Bronchial epithelial cell (primary cell): ENCODE data around the gene MED12L. TPM values are rescaled to one million over a fixed set of nuclear protein-coding genes. Genes with fewer than 3 reads are reported as not detected.

ENCODE experiments used
- DNase-seq: peaks from one replicate; pipeline ENCODE4 v3.0.0-alpha.2; 2010; ENCODE audit warnings: low read depth
- FAIRE-seq: peaks from 2 replicates; lab custom pipeline; 2011; peaks lifted over from hg19 to GRCh38; lab: Jason Lieb, UNC
- H3K27me3 ChIP-seq: 2 replicates; pipeline ENCODE4 v1.5.1; 2011; ENCODE audit warnings: low read length; ENCODE audit not compliant: control insufficient read depth, insufficient read depth
- H3K36me3 ChIP-seq: 2 replicates; pipeline ENCODE4 v1.5.1; 2011; ENCODE audit warnings: low read length; ENCODE audit not compliant: control insufficient read depth, insufficient read depth
- H3K4me3 ChIP-seq: 2 replicates; pipeline ENCODE4 v1.5.1; 2011; ENCODE audit warnings: mild to moderate bottlenecking, low read depth, low read length, control low read depth
- total RNA-seq: library from RNA; depleted of rRNA; stranded (reverse); fragments of >200 nt; gene quantifications from 2 replicates; pipeline ENCODE4 v1.2.1, GENCODE V29; 2014
- TF ChIP-seq, protein P1 (sequence below): IDR thresholded peaks from 2 replicates; pipeline ENCODE4 v1.5.1; 2011; ENCODE audit warnings: mild to moderate bottlenecking, moderate library complexity, low read length, control low read depth, inconsistent platforms; ENCODE audit not compliant: insufficient read depth, severe bottlenecking

MED12L gene
- total RNA-seq, 1 donor from 2014 or later, result 0.26 TPM

DNA sequence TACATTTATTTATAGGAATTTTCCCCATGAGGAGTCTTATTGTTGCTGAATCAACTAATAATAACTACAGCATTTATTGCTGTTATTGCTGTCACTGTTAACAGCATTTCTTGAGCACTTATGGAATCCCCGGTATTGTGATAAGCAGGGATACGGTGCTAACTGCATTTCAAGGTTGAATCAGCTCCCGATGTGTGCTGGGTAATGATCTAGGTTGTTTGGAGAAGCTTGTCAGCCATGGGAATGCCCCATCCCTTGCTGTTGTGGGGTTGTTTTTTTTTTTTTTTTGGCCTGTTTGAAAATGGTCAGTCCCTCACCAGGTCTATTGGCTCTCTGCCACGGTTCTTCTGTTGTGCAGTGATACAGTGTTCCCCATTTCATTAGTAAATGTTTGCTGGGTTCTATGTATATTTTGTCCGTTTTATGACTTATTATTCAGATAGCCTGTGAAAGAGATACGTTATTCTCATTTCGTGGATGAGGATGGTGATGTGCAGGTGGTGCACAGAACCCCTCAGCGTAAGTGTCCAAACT, 48.5 kb downstream of the MED12L start:
- TF ChIP-seq, protein P1, sequence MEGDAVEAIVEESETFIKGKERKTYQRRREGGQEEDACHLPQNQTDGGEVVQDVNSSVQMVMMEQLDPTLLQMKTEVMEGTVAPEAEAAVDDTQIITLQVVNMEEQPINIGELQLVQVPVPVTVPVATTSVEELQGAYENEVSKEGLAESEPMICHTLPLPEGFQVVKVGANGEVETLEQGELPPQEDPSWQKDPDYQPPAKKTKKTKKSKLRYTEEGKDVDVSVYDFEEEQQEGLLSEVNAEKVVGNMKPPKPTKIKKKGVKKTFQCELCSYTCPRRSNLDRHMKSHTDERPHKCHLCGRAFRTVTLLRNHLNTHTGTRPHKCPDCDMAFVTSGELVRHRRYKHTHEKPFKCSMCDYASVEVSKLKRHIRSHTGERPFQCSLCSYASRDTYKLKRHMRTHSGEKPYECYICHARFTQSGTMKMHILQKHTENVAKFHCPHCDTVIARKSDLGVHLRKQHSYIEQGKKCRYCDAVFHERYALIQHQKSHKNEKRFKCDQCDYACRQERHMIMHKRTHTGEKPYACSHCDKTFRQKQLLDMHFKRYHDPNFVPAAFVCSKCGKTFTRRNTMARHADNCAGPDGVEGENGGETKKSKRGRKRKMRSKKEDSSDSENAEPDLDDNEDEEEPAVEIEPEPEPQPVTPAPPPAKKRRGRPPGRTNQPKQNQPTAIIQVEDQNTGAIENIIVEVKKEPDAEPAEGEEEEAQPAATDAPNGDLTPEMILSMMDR, result no peak
- Histone ChIP-seq H3K36me3 (no peaks in the 10 kb centered on the region), H3K27me3 (no peaks in the 10 kb centered on the region), H3K4me3 (no peak overlapping the region)
- FAIRE-seq (no peak), DNase-seq (no peak)

- Histone ChIP-seq H3K27me3 (no peaks in the 10 kb centered on the region), H3K4me3 (no peak overlapping the region), H3K36me3 (no peaks in the 10 kb centered on the region)
- FAIRE-seq, result peak; percentile 79
- peak; percentile 7 for DNase-seq
- TF ChIP-seq, protein P1, result no peak
These were observed 50.3 kb downstream of the MED12L start for GRCh38 chr3:151135541-151136337.

DNA sequence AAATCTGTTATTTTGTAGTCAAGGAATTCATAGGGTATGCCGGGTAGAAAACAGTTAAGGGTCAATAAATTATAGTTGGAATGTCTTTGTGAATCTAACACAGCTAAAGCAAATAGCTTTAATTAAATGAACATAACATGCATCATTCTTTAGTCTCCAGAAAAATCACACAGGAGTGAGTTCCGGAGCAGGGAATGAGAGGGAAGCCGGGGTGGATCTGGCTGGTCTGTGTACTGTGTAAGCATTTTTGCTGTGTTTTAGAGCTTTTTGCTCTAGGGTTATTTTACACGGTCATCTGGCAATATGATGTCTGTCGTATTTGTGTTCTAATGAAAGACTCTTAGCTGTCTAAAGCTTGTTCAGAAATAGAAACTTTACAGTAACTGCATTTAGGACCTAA, 57.5 kb downstream of the MED12L start:
- no peak for FAIRE-seq
- H3K36me3 ChIP-seq, result no peaks in the 10 kb centered on the region
- DNase-seq, result no peak
- H3K27me3 ChIP-seq, result no peaks in the 10 kb centered on the region
- TF ChIP-seq, protein P1, result no peak
- H3K4me3 ChIP-seq, result no peak overlapping the region

- FAIRE-seq, result no peak
- TF ChIP-seq, protein P1, result no peak
These were observed 58.6 kb downstream of the MED12L start for GRCh38 chr3:151144016-151144415.

DNA sequence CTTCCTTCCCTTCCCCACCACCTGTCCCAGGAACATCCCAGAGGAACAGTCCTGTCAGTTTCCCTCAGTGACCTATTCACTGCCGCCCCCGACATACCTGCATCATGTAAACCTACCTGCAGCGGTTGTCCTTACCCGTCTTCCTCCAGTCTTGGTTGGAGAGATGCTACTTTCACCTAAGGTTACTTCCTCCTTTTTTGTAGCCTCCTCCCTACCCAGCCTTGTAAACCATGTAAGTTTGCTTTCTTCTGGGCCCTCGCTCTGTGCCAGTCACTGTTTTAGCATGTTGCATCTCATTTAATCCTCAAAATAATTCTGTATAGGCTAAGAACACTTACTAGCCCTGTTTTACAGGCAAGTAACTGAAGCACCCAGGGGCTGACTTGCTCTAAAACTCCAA, 59.3 kb downstream of the MED12L start:
- Histone ChIP-seq H3K27me3 (no peaks in the 10 kb centered on the region), H3K4me3 (no peak overlapping the region), H3K36me3 (no peaks in the 10 kb centered on the region)
- DNase-seq (no peak), FAIRE-seq (no peak)
- TF ChIP-seq, protein P1, result no peak

More at GRCh38 chr3:151144016-151144415, 58.6 kb downstream of the MED12L start:
- Histone ChIP-seq H3K27me3 (no peaks in the 10 kb centered on the region), H3K4me3 (no peak overlapping the region), H3K36me3 (no peaks in the 10 kb centered on the region)
- no peak for DNase-seq
